Tibial nerve (tissue), 4 donors: ENCODE data around the gene KIF6.

Source experiments
- EP300 ChIP-seq, 2 donors: sonication (generic); formaldehyde crosslinking; IDR thresholded peaks; one replicate each; pipeline ENCODE4 v1.6.1; 2017; ENCODE audit warnings: antibody characterized with exemption in 2 of 2, mild to moderate bottlenecking in 1 of 2
- POLR2A ChIP-seq, 2 donors: fragments of 450-650 bp; IDR thresholded peaks; one replicate each; pipeline ENCODE4 v1.6.1; 2017; ENCODE audit warnings: antibody characterized with exemption in 2 of 2, mild to moderate bottlenecking in 2 of 2, moderate library complexity in 2 of 2
- TF ChIP-seq, protein P1 (sequence below), 5 experiments: fragments of 200-600 bp in 3 of 5; fragments of 450-650 bp in 2 of 5; sonication (generic) in 3 of 5; IDR thresholded peaks; one replicate each; pipeline ENCODE4 v1.5.1; 2016 to 2019; ENCODE audit warnings: antibody characterized with exemption in 5 of 5, mild to moderate bottlenecking in 3 of 5, moderate library complexity in 2 of 5

DNA sequence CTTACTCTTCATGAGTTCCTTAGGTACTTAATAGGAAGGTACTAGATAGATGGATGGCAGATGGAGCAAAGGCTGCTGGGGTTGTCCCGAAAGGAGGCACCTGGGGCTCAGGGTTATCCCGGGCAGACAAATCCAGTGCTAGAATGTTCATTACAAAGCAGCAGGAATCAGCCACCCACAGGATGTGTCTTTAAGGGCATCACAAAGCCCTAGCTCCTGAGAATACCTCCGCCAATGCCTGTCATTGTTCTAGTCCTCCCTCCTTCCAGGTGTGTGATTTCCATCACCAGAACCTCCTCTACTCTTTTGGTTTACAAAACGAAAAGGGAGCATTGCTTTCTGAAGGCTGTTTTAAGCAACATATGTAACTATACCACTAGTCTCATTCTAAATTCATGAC is 138.1 kb downstream of the KIF6 start:
- TF ChIP-seq POLR2A (IDR thresholded peaks at IDR 0.05) (no peak), EP300 (IDR thresholded peaks at IDR 0.05) (no peak)
- TF ChIP-seq, protein P1, sequence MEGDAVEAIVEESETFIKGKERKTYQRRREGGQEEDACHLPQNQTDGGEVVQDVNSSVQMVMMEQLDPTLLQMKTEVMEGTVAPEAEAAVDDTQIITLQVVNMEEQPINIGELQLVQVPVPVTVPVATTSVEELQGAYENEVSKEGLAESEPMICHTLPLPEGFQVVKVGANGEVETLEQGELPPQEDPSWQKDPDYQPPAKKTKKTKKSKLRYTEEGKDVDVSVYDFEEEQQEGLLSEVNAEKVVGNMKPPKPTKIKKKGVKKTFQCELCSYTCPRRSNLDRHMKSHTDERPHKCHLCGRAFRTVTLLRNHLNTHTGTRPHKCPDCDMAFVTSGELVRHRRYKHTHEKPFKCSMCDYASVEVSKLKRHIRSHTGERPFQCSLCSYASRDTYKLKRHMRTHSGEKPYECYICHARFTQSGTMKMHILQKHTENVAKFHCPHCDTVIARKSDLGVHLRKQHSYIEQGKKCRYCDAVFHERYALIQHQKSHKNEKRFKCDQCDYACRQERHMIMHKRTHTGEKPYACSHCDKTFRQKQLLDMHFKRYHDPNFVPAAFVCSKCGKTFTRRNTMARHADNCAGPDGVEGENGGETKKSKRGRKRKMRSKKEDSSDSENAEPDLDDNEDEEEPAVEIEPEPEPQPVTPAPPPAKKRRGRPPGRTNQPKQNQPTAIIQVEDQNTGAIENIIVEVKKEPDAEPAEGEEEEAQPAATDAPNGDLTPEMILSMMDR (IDR thresholded peaks at IDR 0.05): no peak
